ENCODE measurements around the gene CACNA2D2. TPM values are rescaled to one million over a fixed set of nuclear protein-coding genes. Genes with fewer than 3 reads are reported as not detected.

CACNA2D2 gene
- total and polyA plus RNA-seq, 2 of the 4 experiments (the other 2 are of a cell fraction): 0.15 TPM; not detected in 1

GRCh38 chr3:50408443-50408944 is 94.9 kb downstream of the CACNA2D2 start:
- H3K36me3 ChIP-seq (ENCODE audit: control insufficient read depth, insufficient read depth, low read length): no peaks in the 10 kb centered on the region
- H3K4ac ChIP-seq (ENCODE audit: low read depth, low read length): no peak overlapping the region
- no peaks in the 10 kb centered on the region for H3K4me1 ChIP-seq (ENCODE audit: control insufficient read depth, insufficient read depth, low read length)
- no peak overlapping the region for H3K14ac ChIP-seq (replicated peaks; ENCODE audit: low read depth, low read length)
- H3K79me1 ChIP-seq (ENCODE audit: low read depth in 1 of 2, low read length in 2 of 2): no peaks in the 10 kb centered on the region
- H3K9me1 ChIP-seq (ENCODE audit: insufficient read depth, low read length): no peaks in the 10 kb centered on the region
- no peak overlapping the region for H3K9ac ChIP-seq (ENCODE audit: low read depth, low read length)
- peaks cover 32% of the 10 kb centered on the region for H3K27me3 ChIP-seq (ENCODE audit: control insufficient read depth, insufficient read depth, low read length)
- H2AFZ ChIP-seq (replicated peaks; ENCODE audit: low read length, poor library complexity): no peak overlapping the region
- H2BK20ac ChIP-seq (ENCODE audit: low read depth, low read length): no peak overlapping the region
- POLR2A ChIA-PET (ENCODE audit: unreplicated experiment): no interaction called here
- no peak overlapping the region for H4K8ac ChIP-seq (ENCODE audit: low read depth in 2 of 2, low read length in 2 of 2)
- H4K91ac ChIP-seq (ENCODE audit: insufficient read depth, low read depth, low read length): no peak overlapping the region
- no peaks in the 10 kb centered on the region for H4K20me1 ChIP-seq (ENCODE audit: insufficient read depth, low read length)
- TF ChIP-seq POLR2A (IDR thresholded peaks at IDR 0.05; ENCODE audit: low read depth, low read length) (no peak), MAFK (IDR thresholded peaks at IDR 0.05; ENCODE audit: low read depth, low read length) (no peak), CTCF (conservative IDR thresholded peaks at IDR 0.05; ENCODE audit: low read depth, low read length) (no peak), CEBPB (IDR thresholded peaks at IDR 0.05; ENCODE audit: low read depth, low read length) (no peak), RCOR1 (IDR thresholded peaks at IDR 0.05; ENCODE audit: insufficient replicate concordance, low read length) (no peak), MAZ (IDR thresholded peaks at IDR 0.05; ENCODE audit: borderline replicate concordance, low read depth, low read length) (no peak), FOS (IDR thresholded peaks at IDR 0.05; ENCODE audit: low read depth, low read length) (no peak), RFX5 (IDR thresholded peaks at IDR 0.05; ENCODE audit: low read depth, low read length) (no peak), RAD21 (IDR thresholded peaks at IDR 0.05; ENCODE audit: low read length) (no peak), CHD1 (IDR thresholded peaks at IDR 0.05; ENCODE audit: low read depth, low read length) (no peak), ELK1 (IDR thresholded peaks at IDR 0.05; ENCODE audit: borderline replicate concordance, low read depth, low read length) (no peak)
- H3K9me3 ChIP-seq (ENCODE audit: control insufficient read depth, insufficient read depth, low read length): no peaks in the 10 kb centered on the region
- intact Hi-C loops (cut with micrococcal nuclease) (no loop called here), in situ Hi-C loops (cut with MboI; ENCODE audit: low sequenced_read_pairs) (no loop called here), dilution Hi-C loops (cut with HindIII; ENCODE audit: low sequenced_read_pairs, unreplicated experiment) (no loop called here)
- no peak overlapping the region for H3K4me3 ChIP-seq (ENCODE audit: insufficient read depth, low read depth, low read length)
- no peak overlapping the region for H2BK120ac ChIP-seq (ENCODE audit: low read depth, low read length)
- BruUV-seq (replicated peaks): no TSS peak
- H4K5ac ChIP-seq (ENCODE audit: low read depth, low read length): no peak overlapping the region
- H3K23ac ChIP-seq (ENCODE audit: low read depth, low read length): no peak overlapping the region
- CTCF ChIA-PET: no interaction called here
- DNase-seq (no peak), ATAC-seq (ENCODE audit: low read depth) (no peak)
- no peak overlapping the region for H3K56ac ChIP-seq (ENCODE audit: extremely low read depth, insufficient read depth, low read length)
- no peak overlapping the region for H3K27ac ChIP-seq (ENCODE audit: insufficient read depth, low read length)
- H3K4me2 ChIP-seq (ENCODE audit: low read depth, low read length): no peak overlapping the region
- H2BK15ac ChIP-seq (ENCODE audit: low read depth, low read length): no peak overlapping the region
- 34% methylated on average over 8 of the region's 15 CpGs; no CpG with 5 or more reads in 1 of the 2 experiments for WGBS, 2 experiments (ENCODE audit: extremely low coverage in 2 of 2, insufficient read length in 1 of 2)
- H2BK5ac ChIP-seq (ENCODE audit: low read depth, low read length, poor library complexity, severe bottlenecking): no peak overlapping the region
- H2AK5ac ChIP-seq (ENCODE audit: low read depth, low read length): no peak overlapping the region
- H2AK9ac ChIP-seq (replicated peaks; ENCODE audit: low read depth, low read length, poor library complexity): no peak overlapping the region
- H3K18ac ChIP-seq (ENCODE audit: low read depth, low read length): no peak overlapping the region
